AG09309 (cell line): ENCODE data around the gene MPRIP.

Source experiments
- DNase-seq: peaks from one replicate; pipeline ENCODE4 v3.0.0-alpha.2; 2010; ENCODE audit warnings: low read depth
- H3K4me3 ChIP-seq: 2 replicates; pipeline ENCODE4 v1.5.1; 2011; ENCODE audit warnings: mild to moderate bottlenecking, low read depth, low read length, moderate library complexity; ENCODE audit not compliant: control insufficient read depth
- TF ChIP-seq, protein P1 (sequence below): IDR thresholded peaks from 2 replicates; pipeline ENCODE4 v1.5.1; 2011; ENCODE audit warnings: mild to moderate bottlenecking, low read depth, low read length, inconsistent platforms; ENCODE audit not compliant: insufficient read depth, control insufficient read depth; ENCODE audit errors: missing control alignments

The MPRIP gene

DNA sequence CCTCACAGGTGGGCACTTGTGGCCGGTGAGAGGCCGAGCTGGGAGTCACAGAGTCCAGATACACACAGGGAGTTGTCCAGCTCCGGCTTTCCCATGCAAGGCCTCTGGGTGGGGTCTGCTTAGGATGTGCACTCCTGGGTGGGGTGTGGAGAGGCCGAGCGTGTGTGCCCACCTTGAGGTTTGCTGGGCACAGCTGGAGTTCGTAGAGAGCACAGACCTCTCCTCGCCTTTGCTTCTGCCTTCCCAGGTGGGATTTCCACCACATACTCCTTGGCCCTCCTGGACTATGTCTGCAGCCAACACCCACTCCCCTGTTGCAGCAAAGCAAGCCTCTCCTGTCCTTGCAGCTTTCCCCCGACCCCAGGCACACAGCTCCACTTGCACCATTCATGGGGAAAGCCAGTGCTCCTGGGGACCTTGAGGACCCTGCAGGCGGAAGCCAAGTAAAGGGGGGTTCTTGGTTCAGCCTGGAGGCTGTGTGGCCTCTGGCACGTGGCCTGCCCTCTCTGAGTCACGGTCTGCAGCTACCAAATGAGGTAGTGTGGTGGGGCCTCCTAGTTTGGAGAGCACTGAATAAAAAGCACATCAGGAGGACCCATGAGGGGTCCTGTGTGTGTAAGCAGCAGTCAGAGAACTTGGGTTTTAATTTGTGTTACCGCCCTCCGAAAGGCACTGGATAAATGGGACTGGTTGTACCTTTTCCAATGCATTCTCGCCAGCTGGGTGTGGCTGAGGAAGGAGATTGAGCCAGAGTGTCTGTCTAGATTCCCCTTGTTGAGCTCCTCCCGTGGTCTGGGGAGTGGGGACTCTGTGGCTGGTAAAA lies 31.5 kb downstream of the MPRIP start:
- TF ChIP-seq, protein P1, sequence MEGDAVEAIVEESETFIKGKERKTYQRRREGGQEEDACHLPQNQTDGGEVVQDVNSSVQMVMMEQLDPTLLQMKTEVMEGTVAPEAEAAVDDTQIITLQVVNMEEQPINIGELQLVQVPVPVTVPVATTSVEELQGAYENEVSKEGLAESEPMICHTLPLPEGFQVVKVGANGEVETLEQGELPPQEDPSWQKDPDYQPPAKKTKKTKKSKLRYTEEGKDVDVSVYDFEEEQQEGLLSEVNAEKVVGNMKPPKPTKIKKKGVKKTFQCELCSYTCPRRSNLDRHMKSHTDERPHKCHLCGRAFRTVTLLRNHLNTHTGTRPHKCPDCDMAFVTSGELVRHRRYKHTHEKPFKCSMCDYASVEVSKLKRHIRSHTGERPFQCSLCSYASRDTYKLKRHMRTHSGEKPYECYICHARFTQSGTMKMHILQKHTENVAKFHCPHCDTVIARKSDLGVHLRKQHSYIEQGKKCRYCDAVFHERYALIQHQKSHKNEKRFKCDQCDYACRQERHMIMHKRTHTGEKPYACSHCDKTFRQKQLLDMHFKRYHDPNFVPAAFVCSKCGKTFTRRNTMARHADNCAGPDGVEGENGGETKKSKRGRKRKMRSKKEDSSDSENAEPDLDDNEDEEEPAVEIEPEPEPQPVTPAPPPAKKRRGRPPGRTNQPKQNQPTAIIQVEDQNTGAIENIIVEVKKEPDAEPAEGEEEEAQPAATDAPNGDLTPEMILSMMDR = no peak
- DNase-seq = no peak
- no peak overlapping the region for H3K4me3 ChIP-seq

- TF ChIP-seq, protein P1 = no peak
- peak; percentile 18 for DNase-seq
- no peak overlapping the region for H3K4me3 ChIP-seq
Observed at GRCh38 chr17:17075125-17075781, 33.0 kb downstream of the MPRIP start.

GRCh38 chr17:17076066-17076465 lies 33.8 kb downstream of the MPRIP start:
- DNase-seq = no peak
- TF ChIP-seq, protein P1 = no peak
- H3K4me3 ChIP-seq = no peak overlapping the region

GRCh38 chr17:17077101-17077500 lies 34.8 kb downstream of the MPRIP start:
- no peak overlapping the region for H3K4me3 ChIP-seq
- TF ChIP-seq, protein P1 = no peak
- DNase-seq = no peak

DNA sequence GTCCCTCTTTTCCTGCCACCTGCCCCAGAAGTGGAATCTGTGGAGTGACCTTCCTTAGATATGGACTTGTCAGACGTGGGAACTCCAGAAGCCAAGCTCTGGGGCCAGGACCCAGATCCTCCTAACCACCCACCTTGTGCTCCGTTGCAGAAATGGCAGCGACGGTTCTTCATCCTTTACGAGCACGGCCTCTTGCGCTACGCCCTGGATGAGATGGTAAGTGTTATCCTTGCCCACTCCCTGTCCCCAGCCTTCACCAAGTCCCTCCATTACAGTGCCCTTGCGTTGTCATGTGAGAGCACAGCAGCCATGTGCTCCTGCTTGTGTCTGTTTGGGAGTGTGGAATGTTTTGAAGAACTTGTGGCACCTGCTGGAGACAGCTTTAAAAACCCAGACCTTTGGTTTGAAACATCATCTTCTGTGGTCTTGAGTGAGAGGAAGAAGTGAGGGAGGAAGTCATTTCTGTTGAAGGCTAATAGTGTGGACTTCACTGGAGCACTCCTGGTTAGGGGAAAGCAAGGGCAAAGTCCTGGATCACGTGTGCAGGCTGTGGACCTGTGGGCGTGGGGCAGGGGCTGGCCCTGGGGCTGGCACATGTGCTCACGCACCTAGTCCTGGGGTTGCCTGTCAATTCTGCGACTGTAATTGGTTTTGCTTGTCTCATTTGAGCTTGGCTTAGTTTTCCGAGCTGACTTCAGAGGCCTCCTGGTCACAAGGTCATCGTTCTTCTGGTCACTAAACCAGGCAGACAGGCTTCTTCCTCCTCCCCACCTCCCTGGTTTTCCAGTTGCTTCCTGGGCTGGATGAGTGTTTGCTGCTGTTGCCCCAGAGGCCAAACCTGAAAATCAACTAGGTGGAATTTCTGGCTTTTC lies 35.8 kb downstream of the MPRIP start:
- TF ChIP-seq, protein P1 = no peak
- no peak overlapping the region for H3K4me3 ChIP-seq
- no peak for DNase-seq

GRCh38 chr17:17078832-17079231 lies 36.6 kb downstream of the MPRIP start:
- H3K4me3 ChIP-seq = no peak overlapping the region
- no peak for DNase-seq
- TF ChIP-seq, protein P1 = no peak
